Suppressor macrophage treated with lipopolysaccharide for 1 hour (primary cell): ENCODE data around the gene SRC.
"Not testable (repeated sequence)": the region's sequence is repeated elsewhere in the genome, so short reads cannot be mapped to it uniquely, and the experiment has no call there.

Source experiments
- DNase-seq, 3 donors: peaks; one replicate each; pipeline ENCODE4 v3.0.0-alpha.2; 2020 to 2022

SRC gene

GRCh38 chr20:37364927-37365272 lies 19.0 kb downstream of the SRC start:
- DNase-seq, result no peak

- peak; percentile 84 to 95 (median 92) for DNase-seq
Measured at GRCh38 chr20:37365760-37366638, 20.1 kb downstream of the SRC start.

GRCh38 chr20:37366743-37367142 lies 20.8 kb downstream of the SRC start:
- peak in 1 of 3 donors; percentile 47 for DNase-seq

- no peak for DNase-seq
Measured at GRCh38 chr20:37369846-37370245, 23.9 kb downstream of the SRC start.

GRCh38 chr20:37371845-37372244 lies 25.9 kb downstream of the SRC start:
- DNase-seq, result not testable (repeated sequence)

GRCh38 chr20:37372441-37372840 lies 26.5 kb downstream of the SRC start:
- no peak for DNase-seq

GRCh38 chr20:37373020-37373598 lies 27.2 kb downstream of the SRC start:
- DNase-seq, result no peak

- no peak for DNase-seq
Measured at GRCh38 chr20:37375227-37375626, 29.3 kb downstream of the SRC start.

GRCh38 chr20:37376324-37376723 lies 30.4 kb downstream of the SRC start:
- no peak for DNase-seq

GRCh38 chr20:37376791-37377190 lies 30.9 kb downstream of the SRC start:
- DNase-seq, result no peak

- peak; percentile 30 to 58 (median 48) for DNase-seq
Measured at GRCh38 chr20:37377346-37378081, 31.6 kb downstream of the SRC start.

GRCh38 chr20:37378420-37378784 lies 32.5 kb downstream of the SRC start:
- no peak for DNase-seq

- peak; percentile 66 to 74 (median 70) for DNase-seq
Measured at GRCh38 chr20:37378785-37379598, 33.1 kb downstream of the SRC start.

- no peak for DNase-seq
Measured at GRCh38 chr20:37379967-37380828, 34.3 kb downstream of the SRC start.

GRCh38 chr20:37380864-37381579 lies 35.1 kb downstream of the SRC start:
- no peak for DNase-seq

GRCh38 chr20:37381621-37382471 lies 35.9 kb downstream of the SRC start:
- DNase-seq, result peak; percentile 85 to 88 (median 86)

GRCh38 chr20:37382482-37383120 lies 36.7 kb downstream of the SRC start:
- DNase-seq, result peak; percentile 62 to 83 (median 69)

GRCh38 chr20:37383229-37383989 lies 37.5 kb downstream of the SRC start:
- peak; percentile 83 to 91 (median 84) for DNase-seq

- DNase-seq, result peak; percentile 85 to 91 (median 89)
Measured at GRCh38 chr20:37384683-37385174, 38.8 kb downstream of the SRC start.
